CD8-positive, alpha-beta memory T cell (primary cell): ENCODE data around the gene PPP2R5C. TPM values are rescaled to one million over a fixed set of nuclear protein-coding genes. Genes with fewer than 3 reads are reported as not detected.
"Not testable (repeated sequence)": the region's sequence is repeated elsewhere in the genome, so short reads cannot be mapped to it uniquely, and the experiment has no call there.

Experiments
- CTCF ChIA-PET: fragments of 350-600 bp; sonication (Branson Sonifier 250); formaldehyde crosslinking; loops from one replicate; lab custom pipeline; 2021; ENCODE audit warnings: antibody characterized with exemption; lab: Charles Lee
- POLR2A ChIA-PET: fragments of 350-600 bp; sonication (Branson Sonifier 250); formaldehyde crosslinking; loops from one replicate; lab custom pipeline; 2021; ENCODE audit warnings: antibody characterized with exemption; lab: Charles Lee
- DNase-seq, 5 donors: peaks; one replicate each; pipeline versions ENCODE4 v3.0.0 to v3.0.0-alpha.2; 2020 to 2022; ENCODE audit warnings: mixed read lengths in 1 of 5
- H3K27ac ChIP-seq: one replicate; pipeline ENCODE4 v1.7.0; 2013; ENCODE audit warnings: low read depth, mild to moderate bottlenecking, low read length, moderate library complexity
- H3K27me3 ChIP-seq: 2 replicates; pipeline ENCODE4 v1.7.0; 2013; ENCODE audit warnings: low read length, mild to moderate bottlenecking; ENCODE audit not compliant: insufficient read depth, poor library complexity, severe bottlenecking
- H3K36me3 ChIP-seq: 2 replicates; pipeline ENCODE4 v1.7.0; 2013; ENCODE audit warnings: mild to moderate bottlenecking, low read length, moderate library complexity; ENCODE audit not compliant: insufficient read depth
- H3K4me1 ChIP-seq: 2 replicates; pipeline ENCODE4 v1.7.0; 2013; ENCODE audit warnings: mild to moderate bottlenecking, low read length, moderate library complexity; ENCODE audit not compliant: insufficient read depth
- H3K4me3 ChIP-seq: 2 replicates; pipeline ENCODE4 v1.7.0; 2013; ENCODE audit warnings: mild to moderate bottlenecking, low read length
- H3K9me3 ChIP-seq: 2 replicates; pipeline ENCODE4 v1.7.0; 2013; ENCODE audit warnings: mild to moderate bottlenecking, low read length
- H3K27ac Mint-ChIP-seq, 8 donors: one replicate each; pipeline ENCODE4 v1.8.0; 2020 to 2021; ENCODE audit warnings: mixed read lengths in 8 of 8, mild to moderate bottlenecking in 6 of 8, inconsistent platforms in 3 of 8, moderate library complexity in 3 of 8
- H3K27me3 Mint-ChIP-seq, 2 donors: one replicate each; pipeline ENCODE4 v1.8.0; 2020 to 2021; ENCODE audit warnings: mixed read lengths in 2 of 2, mild to moderate bottlenecking in 1 of 2, moderate library complexity in 1 of 2
- H3K36me3 Mint-ChIP-seq, 3 donors: one replicate each; pipeline ENCODE4 v1.8.0; 2020 to 2021; ENCODE audit warnings: mixed read lengths in 3 of 3, inconsistent platforms in 1 of 3, mild to moderate bottlenecking in 1 of 3
- H3K4me1 Mint-ChIP-seq, 3 donors: one replicate each; pipeline ENCODE4 v1.8.0; 2020 to 2021; ENCODE audit warnings: mixed read lengths in 3 of 3, inconsistent platforms in 1 of 3, mild to moderate bottlenecking in 1 of 3
- H3K4me3 Mint-ChIP-seq, 7 donors: one replicate each; pipeline ENCODE4 v1.8.0; 2020 to 2021; ENCODE audit warnings: mixed read lengths in 7 of 7, mild to moderate bottlenecking in 6 of 7, moderate library complexity in 4 of 7, inconsistent platforms in 2 of 7
- H3K9me3 Mint-ChIP-seq, 5 donors: one replicate each; pipeline ENCODE4 v1.8.0; 2020 to 2022; ENCODE audit warnings: mixed read lengths in 5 of 5, mild to moderate bottlenecking in 3 of 5, moderate library complexity in 2 of 5, inconsistent platforms in 1 of 5
- polyA plus RNA-seq: library from polyadenylated mRNA; unstranded; fragments of 300-500 nt; fragmentation: Illumina TruSeq; gene quantifications from one replicate; pipeline ENCODE4 v1.2.3, GENCODE V29; 2021
- total RNA-seq, 2 experiments: library from RNA; stranded (reverse); gene quantifications; one replicate each; pipeline ENCODE4 v1.2.3, GENCODE V29; 2021

Gene PPP2R5C
- total and polyA plus RNA-seq, 3 experiments from 2014 or later: 278 to 342 (median 307) TPM

- Mint-ChIP-seq H3K27me3 (no peaks in the 10 kb centered on the region), H3K4me3 (peak overlapping the region; percentile 40 to 82 (median 61)), H3K36me3 (peaks cover 0 to 29% (median 9%) of the 10 kb centered on the region in 3 donors), H3K9me3 (no peaks in the 10 kb centered on the region), H3K4me1 (peaks cover 42 to 64% (median 63%) of the 10 kb centered on the region in 3 donors), H3K27ac (peak overlapping the region; percentile 7 to 80 (median 74))
- Histone ChIP-seq H3K36me3 (peaks cover 4% of the 10 kb centered on the region), H3K27me3 (no peaks in the 10 kb centered on the region), H3K4me1 (peaks cover 35% of the 10 kb centered on the region), H3K27ac (peak overlapping the region; percentile 6), H3K4me3 (no peak overlapping the region), H3K9me3 (no peaks in the 10 kb centered on the region)
- DNase-seq: no peak
- POLR2A ChIA-PET: interaction anchor here (0.6 kb wide), 2 partner anchors 22 to 121 kb away, joined by 3 read pairs; no protein-coding TSS in a partner anchor
- CTCF ChIA-PET: interaction anchor here (0.9 to 1.2 kb wide), 2 partner anchors 130 to 195 kb away, joined by 3 read pairs; no protein-coding TSS in a partner anchor
These were observed 205.2 kb downstream of the PPP2R5C start for GRCh38 chr14:101966742-101967141.

- ChIA-PET POLR2A (no interaction called here), CTCF (interaction anchor here (0.9 to 1.2 kb wide), 2 partner anchors 103 to 128 kb away, joined by 3 read pairs; no protein-coding TSS in a partner anchor)
- Mint-ChIP-seq H3K4me3 (peak overlapping the region in 3 of 7 donors; percentile 3 to 59 (median 17)), H3K27me3 (no peaks in the 10 kb centered on the region), H3K36me3 (peaks cover 0 to 31% (median 9%) of the 10 kb centered on the region in 3 donors), H3K4me1 (peaks cover 55 to 78% (median 77%) of the 10 kb centered on the region in 3 donors), H3K27ac (peak overlapping the region; percentile 16 to 66 (median 58)), H3K9me3 (no peaks in the 10 kb centered on the region)
- Histone ChIP-seq H3K36me3 (peaks cover 4% of the 10 kb centered on the region), H3K4me1 (peaks cover 43% of the 10 kb centered on the region), H3K27ac (no peak overlapping the region), H3K27me3 (no peaks in the 10 kb centered on the region), H3K4me3 (no peak overlapping the region), H3K9me3 (no peaks in the 10 kb centered on the region)
- DNase-seq: no peak
These were observed 206.7 kb downstream of the PPP2R5C start for GRCh38 chr14:101968186-101968585.

DNA sequence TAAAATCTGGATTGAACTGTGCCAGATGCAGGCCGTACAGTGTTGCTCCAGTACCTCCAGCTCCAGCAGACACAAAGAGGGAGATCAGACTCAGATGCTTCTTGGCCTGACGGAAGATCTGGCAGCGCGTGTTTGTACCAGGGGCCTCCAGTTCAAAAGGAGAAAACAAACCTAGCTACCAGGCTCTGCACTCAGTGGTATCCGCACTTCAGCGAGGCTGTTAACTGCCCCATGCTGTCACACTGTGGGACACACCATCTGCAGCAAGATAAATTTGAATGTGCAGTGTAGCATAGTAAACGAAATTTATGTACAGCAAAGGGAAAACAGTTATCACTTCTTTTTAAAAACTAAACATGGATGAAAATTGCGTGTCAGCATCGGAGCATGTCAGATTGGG lies 208.0 kb downstream of the PPP2R5C start:
- H3K9me3 ChIP-seq: no peaks in the 10 kb centered on the region
- Mint-ChIP-seq H3K4me1 (peaks cover 53 to 82% (median 73%) of the 10 kb centered on the region in 3 donors), H3K27ac (peak overlapping the region in 7 of 8 donors; percentile 39 to 73 (median 51)), H3K27me3 (no peaks in the 10 kb centered on the region), H3K36me3 (peaks cover 0 to 30% (median 9%) of the 10 kb centered on the region in 3 donors), H3K9me3 (no peaks in the 10 kb centered on the region), H3K4me3 (no peak overlapping the region)
- peaks cover 36% of the 10 kb centered on the region for H3K4me1 ChIP-seq
- ChIA-PET POLR2A (no interaction called here), CTCF (interaction anchor here (0.8 to 1.4 kb wide), 3 partner anchors 9 to 76 kb away, joined by 3 to 4 read pairs (median 3); no protein-coding TSS in a partner anchor)
- no peaks in the 10 kb centered on the region for H3K27me3 ChIP-seq
- no peak for DNase-seq
- H3K27ac ChIP-seq: no peak overlapping the region
- no peak overlapping the region for H3K4me3 ChIP-seq
- H3K36me3 ChIP-seq: peaks cover 4% of the 10 kb centered on the region

DNA sequence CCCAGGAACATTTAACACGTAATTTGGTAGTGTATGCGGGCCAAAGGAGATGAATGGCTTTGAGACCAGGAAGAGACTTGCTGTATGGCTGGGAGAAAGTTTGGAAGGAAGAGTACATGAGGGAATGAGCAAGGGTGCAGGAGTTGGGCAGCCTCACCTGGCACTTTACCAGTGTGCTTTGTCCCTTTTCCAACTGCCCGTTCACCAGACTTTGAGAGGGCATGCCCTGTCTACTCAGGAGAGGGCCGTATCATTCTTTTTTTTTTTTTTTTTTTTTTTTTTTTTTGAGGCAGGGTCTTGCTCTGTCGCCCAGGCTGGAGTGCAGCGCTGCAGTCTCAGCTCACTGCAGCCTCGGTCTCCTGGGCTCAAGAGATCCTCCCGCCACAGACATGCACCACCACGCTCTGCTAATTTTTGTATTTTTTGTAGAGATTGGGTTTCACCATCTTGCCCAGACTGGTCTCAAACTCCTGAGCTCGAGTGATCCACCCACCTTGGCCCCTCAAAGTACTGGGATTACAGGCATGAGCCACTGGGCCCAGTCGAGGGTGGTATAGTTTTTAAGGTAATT lies 209.4 kb downstream of the PPP2R5C start:
- peak overlapping the region in 4 of 8 donors; percentile 23 to 82 (median 50) for H3K27ac Mint-ChIP-seq
- no peaks in the 10 kb centered on the region for H3K27me3 ChIP-seq
- no peak overlapping the region for H3K4me3 ChIP-seq
- POLR2A ChIA-PET: no interaction called here
- CTCF ChIA-PET: no interaction called here
- no peak for DNase-seq
- H3K4me3 Mint-ChIP-seq: peak overlapping the region in 3 of 7 donors; percentile 13 to 48 (median 28)
- no peaks in the 10 kb centered on the region for H3K9me3 ChIP-seq
- H3K9me3 Mint-ChIP-seq: no peaks in the 10 kb centered on the region
- peaks cover 0 to 32% (median 9%) of the 10 kb centered on the region in 3 donors for H3K36me3 Mint-ChIP-seq
- no peak overlapping the region for H3K27ac ChIP-seq
- H3K4me1 ChIP-seq: peaks cover 31% of the 10 kb centered on the region
- no peaks in the 10 kb centered on the region for H3K27me3 Mint-ChIP-seq
- peaks cover 54 to 83% (median 75%) of the 10 kb centered on the region in 3 donors for H3K4me1 Mint-ChIP-seq
- H3K36me3 ChIP-seq: peaks cover 4% of the 10 kb centered on the region

DNA sequence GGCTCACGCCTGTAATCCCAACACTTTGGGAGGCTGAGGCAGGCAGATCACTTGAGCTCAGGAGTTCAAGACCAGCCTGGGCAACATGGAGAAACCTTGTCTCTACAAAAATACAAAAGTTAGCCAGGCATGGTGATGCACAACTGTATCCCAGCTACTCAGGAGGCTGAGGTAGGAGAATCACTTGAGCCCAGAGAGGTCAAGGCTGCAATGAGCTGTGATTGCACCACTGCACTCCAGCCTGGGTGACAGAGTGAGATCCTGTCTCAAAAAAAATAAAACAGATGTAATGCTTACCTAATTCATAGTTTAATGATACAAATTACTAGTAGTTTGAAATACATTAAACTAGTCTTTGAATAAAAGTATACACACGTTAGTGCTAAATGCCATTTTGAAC lies 209.9 kb downstream of the PPP2R5C start:
- H3K9me3 Mint-ChIP-seq, H3K4me3 ChIP-seq, DNase-seq, H3K27me3 ChIP-seq, CTCF ChIA-PET, H3K9me3 ChIP-seq, H3K27ac ChIP-seq, POLR2A ChIA-PET, H3K36me3 ChIP-seq, H3K27me3 Mint-ChIP-seq: not testable (repeated sequence)
- peaks cover 51 to 79% (median 70%) of the 10 kb centered on the region in 3 donors for H3K4me1 Mint-ChIP-seq
- H3K4me3 Mint-ChIP-seq: peak overlapping the region in 2 of 7 donors; percentile 6 to 48
- peaks cover 0 to 34% (median 9%) of the 10 kb centered on the region in 3 donors for H3K36me3 Mint-ChIP-seq
- peak overlapping the region in 2 of 8 donors; percentile 50 to 61 for H3K27ac Mint-ChIP-seq
- peaks cover 26% of the 10 kb centered on the region for H3K4me1 ChIP-seq

GRCh38 chr14:101972126-101972866 lies 210.8 kb downstream of the PPP2R5C start:
- no peak overlapping the region for H3K27ac ChIP-seq
- H3K36me3 ChIP-seq: peaks cover 4% of the 10 kb centered on the region
- Mint-ChIP-seq H3K36me3 (peaks cover 0 to 42% (median 10%) of the 10 kb centered on the region in 3 donors), H3K27me3 (no peaks in the 10 kb centered on the region), H3K9me3 (no peaks in the 10 kb centered on the region), H3K4me3 (peak overlapping the region in 2 of 7 donors; percentile 9 to 18), H3K27ac (peak overlapping the region in 2 of 8 donors; percentile 0 to 61), H3K4me1 (peaks cover 44 to 71% (median 64%) of the 10 kb centered on the region in 3 donors)
- H3K4me1 ChIP-seq: peaks cover 20% of the 10 kb centered on the region
- no peaks in the 10 kb centered on the region for H3K27me3 ChIP-seq
- ChIA-PET POLR2A (interaction anchor here (0.6 kb wide), 1 partner anchor 24 kb away, joined by 3 read pairs; no protein-coding TSS in a partner anchor), CTCF (interaction anchor here (0.6 to 1.9 kb wide), 2 partner anchors 109 to 124 kb away, joined by 3 to 7 read pairs; no protein-coding TSS in a partner anchor)
- no peak overlapping the region for H3K4me3 ChIP-seq
- DNase-seq: no peak
- H3K9me3 ChIP-seq: no peaks in the 10 kb centered on the region

GRCh38 chr14:101973356-101973755 lies 211.8 kb downstream of the PPP2R5C start:
- peak overlapping the region in 1 of 8 donors; percentile 24 for H3K27ac Mint-ChIP-seq
- no peaks in the 10 kb centered on the region for H3K9me3 Mint-ChIP-seq
- H3K27ac ChIP-seq: no peak overlapping the region
- no peaks in the 10 kb centered on the region for H3K27me3 ChIP-seq
- peaks cover 0 to 47% (median 7%) of the 10 kb centered on the region in 3 donors for H3K36me3 Mint-ChIP-seq
- H3K4me1 Mint-ChIP-seq: peaks cover 40 to 61% (median 57%) of the 10 kb centered on the region in 3 donors
- no peaks in the 10 kb centered on the region for H3K27me3 Mint-ChIP-seq
- CTCF ChIA-PET: interaction anchor here (1.9 kb wide), 1 partner anchor 123 kb away, joined by 7 read pairs; no protein-coding TSS in a partner anchor
- peaks cover 13% of the 10 kb centered on the region for H3K4me1 ChIP-seq
- H3K4me3 ChIP-seq: no peak overlapping the region
- H3K9me3 ChIP-seq: no peaks in the 10 kb centered on the region
- DNase-seq: no peak
- no peak overlapping the region for H3K4me3 Mint-ChIP-seq
- peaks cover 5% of the 10 kb centered on the region for H3K36me3 ChIP-seq
- POLR2A ChIA-PET: no interaction called here
